ENCODE results near the gene TH.

The TH gene

GRCh38 chr11:2171591-2172003 lies at the start of gene TH:
TH (minus strand) TSS chr11:2171815; CDS start chr11:2171786, 29 bp downstream.
- POLR2A ChIA-PET, result no interaction called here
- CTCF ChIA-PET, result no interaction called here
- DNase-seq (ENCODE audit: extremely low spot score), result no peak
- TF ChIP-seq ARNT (IDR thresholded peaks at IDR 0.05) (no peak), ELF4 (IDR thresholded peaks at IDR 0.05) (no peak), HDGF (IDR thresholded peaks at IDR 0.05; ENCODE audit: borderline replicate concordance) (no peak), PKNOX1 (IDR thresholded peaks at IDR 0.05) (no peak), ZNF384 (IDR thresholded peaks at IDR 0.05) (no peak), NFRKB (IDR thresholded peaks at IDR 0.05) (no peak), LEF1 (IDR thresholded peaks at IDR 0.05; ENCODE audit: borderline replicate concordance) (no peak), BHLHE40 (IDR thresholded peaks at IDR 0.05; ENCODE audit: borderline replicate concordance) (no peak)

- TF ChIP-seq ZNF384 (IDR thresholded peaks at IDR 0.05), result no peak
- TF ChIP-seq SP1 (IDR thresholded peaks at IDR 0.05), result no peak
- TF ChIP-seq LEF1 (IDR thresholded peaks at IDR 0.05; ENCODE audit: borderline replicate concordance), result no peak
- no peak for TF ChIP-seq BHLHE40 (IDR thresholded peaks at IDR 0.05; ENCODE audit: borderline replicate concordance)
- ChIA-PET POLR2A (no interaction called here), CTCF (no interaction called here)
- DNase-seq (ENCODE audit: extremely low spot score), result no peak
These were observed 49.4 kb upstream of the TH start for GRCh38 chr11:2221024-2221423.

GRCh38 chr11:2220173-2220771 lies 48.7 kb upstream of the TH start:
- TF ChIP-seq HDGF (IDR thresholded peaks at IDR 0.05; ENCODE audit: borderline replicate concordance), result no peak
- no peak for TF ChIP-seq ELF4 (IDR thresholded peaks at IDR 0.05)
- no peak for TF ChIP-seq ARNT (IDR thresholded peaks at IDR 0.05)
- no peak for TF ChIP-seq PKNOX1 (IDR thresholded peaks at IDR 0.05)
- no peak for TF ChIP-seq BHLHE40 (IDR thresholded peaks at IDR 0.05; ENCODE audit: borderline replicate concordance)
- no peak for TF ChIP-seq SP1 (IDR thresholded peaks at IDR 0.05)
- TF ChIP-seq FOXK2 (IDR thresholded peaks at IDR 0.05), result no peak
- TF ChIP-seq FOXM1 (IDR thresholded peaks at IDR 0.05; ENCODE audit: borderline replicate concordance), result no peak
- no peak for TF ChIP-seq SUZ12 (IDR thresholded peaks at IDR 0.05)
- TF ChIP-seq LEF1 (IDR thresholded peaks at IDR 0.05; ENCODE audit: borderline replicate concordance), result no peak
- no peak for TF ChIP-seq TARDBP (IDR thresholded peaks at IDR 0.05)
- TF ChIP-seq CTBP1 (IDR thresholded peaks at IDR 0.05; ENCODE audit: borderline replicate concordance), result no peak
- TF ChIP-seq FOXA1 (IDR thresholded peaks at IDR 0.05), result no peak
- TF ChIP-seq ZNF384 (IDR thresholded peaks at IDR 0.05), result no peak
- no peak for DNase-seq (ENCODE audit: extremely low spot score)
- ChIA-PET CTCF (no interaction called here), POLR2A (no interaction called here)

- no peak for DNase-seq (ENCODE audit: extremely low spot score)
- no peak for TF ChIP-seq FOXM1 (IDR thresholded peaks at IDR 0.05; ENCODE audit: borderline replicate concordance)
- TF ChIP-seq ARNT (IDR thresholded peaks at IDR 0.05), result no peak
- no peak for TF ChIP-seq ZNF384 (IDR thresholded peaks at IDR 0.05)
- TF ChIP-seq CTBP1 (IDR thresholded peaks at IDR 0.05; ENCODE audit: borderline replicate concordance), result no peak
- TF ChIP-seq LEF1 (IDR thresholded peaks at IDR 0.05; ENCODE audit: borderline replicate concordance), result no peak
- TF ChIP-seq FOXK2 (IDR thresholded peaks at IDR 0.05), result no peak
- no peak for TF ChIP-seq SP1 (IDR thresholded peaks at IDR 0.05)
- TF ChIP-seq NFRKB (IDR thresholded peaks at IDR 0.05), result no peak
- TF ChIP-seq L3MBTL2 (conservative IDR thresholded peaks at IDR 0.05), result no peak
- TF ChIP-seq HDGF (IDR thresholded peaks at IDR 0.05; ENCODE audit: borderline replicate concordance), result no peak
- no peak for TF ChIP-seq PKNOX1 (IDR thresholded peaks at IDR 0.05)
- no peak for TF ChIP-seq FOXA1 (IDR thresholded peaks at IDR 0.05)
- no peak for TF ChIP-seq BHLHE40 (IDR thresholded peaks at IDR 0.05; ENCODE audit: borderline replicate concordance)
- no peak for TF ChIP-seq SUZ12 (IDR thresholded peaks at IDR 0.05)
- TF ChIP-seq TARDBP (IDR thresholded peaks at IDR 0.05), result no peak
- ChIA-PET CTCF (no interaction called here), POLR2A (no interaction called here)
These were observed 47.9 kb upstream of the TH start for GRCh38 chr11:2219318-2220017.

GRCh38 chr11:2218031-2218633 lies 46.5 kb upstream of the TH start:
- POLR2A ChIA-PET, result no interaction called here
- no peak for DNase-seq (ENCODE audit: extremely low spot score)
- TF ChIP-seq ZNF384 (IDR thresholded peaks at IDR 0.05), result no peak
- TF ChIP-seq LEF1 (IDR thresholded peaks at IDR 0.05; ENCODE audit: borderline replicate concordance), result no peak
- TF ChIP-seq SUZ12 (IDR thresholded peaks at IDR 0.05), result no peak
- TF ChIP-seq SP1 (IDR thresholded peaks at IDR 0.05), result no peak
- TF ChIP-seq TARDBP (IDR thresholded peaks at IDR 0.05), result no peak
- TF ChIP-seq BHLHE40 (IDR thresholded peaks at IDR 0.05; ENCODE audit: borderline replicate concordance), result no peak
- no peak for TF ChIP-seq L3MBTL2 (conservative IDR thresholded peaks at IDR 0.05)
- no peak for TF ChIP-seq PKNOX1 (IDR thresholded peaks at IDR 0.05)
- no peak for TF ChIP-seq CTBP1 (IDR thresholded peaks at IDR 0.05; ENCODE audit: borderline replicate concordance)
- TF ChIP-seq ELF4 (IDR thresholded peaks at IDR 0.05), result no peak
- TF ChIP-seq NFRKB (IDR thresholded peaks at IDR 0.05), result no peak
- no peak for TF ChIP-seq FOXK2 (IDR thresholded peaks at IDR 0.05)
- TF ChIP-seq ARNT (IDR thresholded peaks at IDR 0.05), result no peak
- TF ChIP-seq FOXM1 (IDR thresholded peaks at IDR 0.05; ENCODE audit: borderline replicate concordance), result no peak
- no peak for TF ChIP-seq HDGF (IDR thresholded peaks at IDR 0.05; ENCODE audit: borderline replicate concordance)
- CTCF ChIA-PET, result no interaction called here

Measured in HEK293T (cell line).